K562 (cell line): ENCODE data around the gene WBP1L. TPM values are rescaled to one million over a fixed set of nuclear protein-coding genes. Genes with fewer than 3 reads are reported as not detected.
A peak's percentile ranks its signal among the peaks of the same experiment; 100 is the strongest.

Experiments
- NFATC3 ChIP-seq: fragments of 450-650 bp; IDR thresholded peaks from 2 replicates; pipeline ENCODE4 v1.6.1; 2017; ENCODE audit warnings: mild to moderate bottlenecking
- NFIC ChIP-seq: fragments of 450-650 bp; IDR thresholded peaks from 2 replicates; pipeline ENCODE4 v1.6.1; 2017; ENCODE audit warnings: mild to moderate bottlenecking, inconsistent platforms
- NFRKB ChIP-seq: fragments of 450-650 bp; IDR thresholded peaks from 2 replicates; pipeline ENCODE4 v1.6.1; 2016; ENCODE audit warnings: low read depth
- PKNOX1 ChIP-seq: fragments of 450-650 bp; IDR thresholded peaks from 2 replicates; pipeline ENCODE4 v1.6.1; 2016
- SP2 ChIP-seq: IDR thresholded peaks from 2 replicates; pipeline ENCODE4 v1.6.1; 2011; ENCODE audit warnings: mild to moderate bottlenecking, low read depth, low read length, moderate library complexity; ENCODE audit not compliant: poor library complexity, severe bottlenecking; ENCODE audit errors: extremely low read depth
- YY1 ChIP-seq, 3 experiments: IDR thresholded peaks; 2 replicates each; pipeline ENCODE4 v1.6.1; 2011; ENCODE audit warnings: low read length in 2 of 3, mild to moderate bottlenecking in 2 of 3, moderate library complexity in 2 of 3, borderline replicate concordance in 1 of 3, control low read depth in 1 of 3, low read depth in 1 of 3; ENCODE audit not compliant: insufficient read depth in 3 of 3, insufficient replicate concordance in 2 of 3, control insufficient read depth in 1 of 3, insufficient read length in 1 of 3; ENCODE audit errors: extremely low read depth in 1 of 3
- ZNF318 ChIP-seq, 2 experiments: fragments of 450-650 bp; IDR thresholded peaks; 2 replicates each; pipeline ENCODE4 v1.6.1; 2016; ENCODE audit warnings: mild to moderate bottlenecking in 2 of 2, borderline replicate concordance in 1 of 2, low read depth in 1 of 2, moderate library complexity in 1 of 2
- polyA plus RNA-seq, 8 experiments: library from polyadenylated mRNA; depleted of rRNA in 4 of 8; stranded (reverse) in 5 of 8; unstranded in 3 of 8; fragments of >200 nt; fragmentation: Nextera tagmentation in 2 of 8; fragmentation: Illumina TruSeq in 1 of 8; extraction: Ambion mirVana in 2 of 8; extraction: Trizol in 1 of 8; gene quantifications; 2 replicates each; pipeline versions ENCODE4 v1.2.1 to v1.2.3, GENCODE V29; 2011 to 2014; ENCODE audit warnings: inconsistent platforms in 1 of 8, missing spikeins in 1 of 8
- total RNA-seq, 7 experiments: library from RNA; depleted of rRNA in 6 of 7; stranded (reverse); fragments of >200 nt in 6 of 7; fragmentation: Illumina TruSeq in 2 of 7; extraction: Trizol in 2 of 7; gene quantifications; 2 replicates each; pipeline versions ENCODE4 v1.2.1 to v1.2.3, GENCODE V29; 2011 to 2021; ENCODE audit warnings: low replicate concordance in 1 of 7

Gene WBP1L
- total and polyA plus RNA-seq, 9 of the 15 experiments (the other 6 are each of a cell fraction or from before 2014, with no cell fraction given), result 3.2 to 14.4 (median 11.3) TPM

DNA sequence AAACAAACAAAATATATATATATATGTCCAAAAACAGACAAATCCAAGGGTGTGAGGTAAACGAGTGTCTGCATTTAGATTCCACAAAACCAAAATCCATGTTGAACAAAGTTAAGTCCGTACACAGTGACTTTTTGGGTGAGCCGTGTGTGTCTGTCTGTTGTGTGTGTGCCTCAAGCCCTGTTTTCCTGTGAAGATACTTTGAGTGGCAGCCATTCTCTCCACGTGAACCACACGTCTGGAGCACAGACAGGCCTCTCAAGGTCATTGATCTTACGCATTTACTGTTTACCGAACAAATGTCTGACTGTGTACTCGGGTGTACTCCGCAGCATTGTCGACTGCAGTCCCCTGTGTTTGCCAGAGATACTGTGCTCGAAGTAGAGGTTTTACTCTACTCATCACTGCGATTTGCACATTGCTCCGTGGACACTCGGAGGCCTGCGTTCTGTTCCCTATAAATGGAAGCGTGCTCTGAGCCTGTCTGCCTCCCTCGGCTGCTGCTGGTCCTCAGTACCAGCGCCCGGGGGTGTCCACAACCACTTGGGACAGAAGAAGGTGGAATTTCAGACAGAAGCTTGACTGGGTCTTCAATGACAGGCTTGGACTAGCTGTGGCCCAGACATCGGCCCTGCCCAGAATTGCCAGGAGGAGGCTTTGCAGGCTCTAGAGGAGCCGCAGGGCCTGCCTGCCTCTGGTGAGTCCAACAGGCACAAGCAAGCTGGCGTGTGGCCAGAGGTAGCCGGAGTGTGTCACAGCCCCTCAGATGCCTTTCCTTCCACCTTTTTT, 71.3 kb downstream of the WBP1L start (continued):
- peak in 1 of 3 experiments; percentile 14 for TF ChIP-seq YY1 (IDR thresholded peaks at IDR 0.05; ENCODE audit: borderline replicate concordance in 1 of 3, control insufficient read depth in 1 of 3, extremely low read depth in 1 of 3, insufficient read depth in 3 of 3, insufficient read length in 1 of 3, insufficient replicate concordance in 2 of 3, low read depth in 1 of 3, low read length in 2 of 3)
- TF ChIP-seq NFIC, result peak; percentile 73
- TF ChIP-seq NFRKB, result no peak
- TF ChIP-seq ZNF318 (IDR thresholded peaks at IDR 0.05; ENCODE audit: borderline replicate concordance in 1 of 2, low read depth in 1 of 2), result no peak
- no peak for TF ChIP-seq SP2
- TF ChIP-seq NFATC3, result no peak
- peak; percentile 71 for TF ChIP-seq PKNOX1
